WTC11 (cell line): ENCODE data around the gene ZNF366. TPM values are rescaled to one million over a fixed set of nuclear protein-coding genes. Genes with fewer than 3 reads are reported as not detected.

Experiments
- ATAC-seq: fragments of 200-7000 bp; cut with Tn5 transposase; 2 replicates; pipeline ENCODE4 v1.10.0; 2021; ENCODE audit warnings: mild to moderate bottlenecking, moderate library complexity
- CTCF ChIA-PET: fragments of 300-600 bp; sonication (Branson Sonifier 250); formaldehyde crosslinking; loops from one replicate; lab custom pipeline; 2021; ENCODE audit warnings: antibody characterized with exemption; lab: Charles Lee
- POLR2A ChIA-PET: fragments of 350-600 bp; sonication (Branson Sonifier 250); formaldehyde crosslinking; loops from one replicate; lab custom pipeline; 2021; ENCODE audit warnings: antibody characterized with exemption; lab: Charles Lee
- DNase-seq: peaks from one replicate; pipeline ENCODE4 v3.0.0; 2021; ENCODE audit warnings: low spot score
- H3K27ac Mint-ChIP-seq: 2 replicates; pipeline ENCODE4 v1.8.0; 2021; ENCODE audit warnings: mixed read lengths
- H3K27me3 Mint-ChIP-seq: 2 replicates; pipeline ENCODE4 v1.8.0; 2021; ENCODE audit warnings: low read depth, mild to moderate bottlenecking, moderate library complexity, mixed read lengths
- H3K36me3 Mint-ChIP-seq: 2 replicates; pipeline ENCODE4 v1.8.0; 2021; ENCODE audit warnings: mixed read lengths
- H3K4me1 Mint-ChIP-seq: 2 replicates; pipeline ENCODE4 v1.8.0; 2022; ENCODE audit warnings: mixed read lengths
- H3K4me3 Mint-ChIP-seq: 2 replicates; pipeline ENCODE4 v1.8.0; 2021; ENCODE audit warnings: mild to moderate bottlenecking, moderate library complexity, mixed read lengths
- H3K9me3 Mint-ChIP-seq: 2 replicates; pipeline ENCODE4 v1.8.0; 2021; ENCODE audit warnings: mixed read lengths
- ESRRA ChIP-seq: sonication (generic); formaldehyde crosslinking; IDR thresholded peaks from 2 replicates; pipeline ENCODE4 v1.8.1; 2022; ENCODE audit warnings: mild to moderate bottlenecking, missing genetic modification reagents, borderline replicate concordance
- IRF2 ChIP-seq: sonication (generic); formaldehyde crosslinking; IDR thresholded peaks from 2 replicates; pipeline ENCODE4 v1.8.0; 2022; ENCODE audit warnings: low read depth, missing genetic modification reagents, borderline replicate concordance
- MXD4 ChIP-seq: fragments of 250-450 bp; sonication (Bioruptor Pico); IDR thresholded peaks from 2 replicates; pipeline ENCODE4 v1.8.0; 2021; ENCODE audit warnings: mild to moderate bottlenecking, moderate library complexity, borderline replicate concordance
- NFATC4 ChIP-seq: fragments of 250-450 bp; sonication (Bioruptor Pico); IDR thresholded peaks from 2 replicates; pipeline ENCODE4 v1.9.0; 2021; ENCODE audit warnings: mild to moderate bottlenecking
- SMAD4 ChIP-seq: sonication (generic); formaldehyde crosslinking; IDR thresholded peaks from 2 replicates; pipeline ENCODE4 v1.8.0; 2022; ENCODE audit warnings: mild to moderate bottlenecking, missing genetic modification reagents
- ZNF219 ChIP-seq: sonication (generic); formaldehyde crosslinking; IDR thresholded peaks from 2 replicates; pipeline ENCODE4 v1.8.0; 2023; ENCODE audit warnings: missing genetic modification reagents, mild to moderate bottlenecking, borderline replicate concordance
- ZNF317 ChIP-seq: sonication (generic); formaldehyde crosslinking; IDR thresholded peaks from 2 replicates; pipeline ENCODE4 v1.8.1; 2023; ENCODE audit warnings: low read depth, mild to moderate bottlenecking, moderate library complexity, missing genetic modification reagents, borderline replicate concordance
- total RNA-seq: library from RNA; stranded (reverse); gene quantifications from 3 replicates; pipeline ENCODE4 v1.2.3, GENCODE V29; 2021
- TF ChIP-seq, protein P1 (sequence below): sonication (generic); formaldehyde crosslinking; IDR thresholded peaks from 2 replicates; pipeline ENCODE4 v1.8.1; 2022; ENCODE audit warnings: low read depth, mild to moderate bottlenecking, moderate library complexity, missing genetic modification reagents, borderline replicate concordance
- TF ChIP-seq, protein P2 (sequence below): sonication (generic); formaldehyde crosslinking; IDR thresholded peaks from 2 replicates; pipeline ENCODE4 v1.8.0; 2022; ENCODE audit warnings: mild to moderate bottlenecking, missing genetic modification reagents
- TF ChIP-seq, protein P3 (sequence below): sonication (generic); formaldehyde crosslinking; IDR thresholded peaks from 2 replicates; pipeline ENCODE4 v1.8.1; 2022; ENCODE audit warnings: low read depth, missing genetic modification reagents, borderline replicate concordance
- TF ChIP-seq, protein P4 (sequence below): sonication (generic); formaldehyde crosslinking; IDR thresholded peaks from 2 replicates; pipeline ENCODE4 v1.8.1; 2023; ENCODE audit warnings: mild to moderate bottlenecking, missing genetic modification reagents, borderline replicate concordance
- TF ChIP-seq, protein P5 (sequence below): sonication (generic); formaldehyde crosslinking; IDR thresholded peaks from 2 replicates; pipeline ENCODE4 v1.8.1; 2022; ENCODE audit warnings: mild to moderate bottlenecking, moderate library complexity, missing genetic modification reagents
- TF ChIP-seq, protein P6 (sequence below): fragments of 250-450 bp; sonication (Bioruptor Pico); conservative IDR thresholded peaks from 2 replicates; pipeline ENCODE4 v1.9.0; 2021; ENCODE audit warnings: mild to moderate bottlenecking

The ZNF366 gene
- total RNA-seq, 1 experiment from 2014 or later, result not detected

DNA sequence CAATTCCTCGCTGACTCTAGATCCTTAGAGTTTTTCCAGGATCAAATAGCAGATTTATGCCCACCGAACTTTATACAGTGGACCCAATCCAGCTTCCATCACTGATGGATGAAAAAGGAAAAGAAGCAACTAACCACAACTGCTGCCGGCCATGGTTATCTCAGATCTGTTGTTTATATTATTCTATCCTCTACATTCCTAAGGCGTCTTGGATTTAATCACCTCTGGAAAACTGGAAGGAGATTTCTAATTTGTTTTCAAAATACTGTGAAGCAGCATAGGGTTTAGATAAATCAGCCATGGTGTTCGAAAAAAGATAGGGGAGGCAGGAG is 663 bp upstream of the ZNF366 start (continued):
- TF ChIP-seq, protein P1, sequence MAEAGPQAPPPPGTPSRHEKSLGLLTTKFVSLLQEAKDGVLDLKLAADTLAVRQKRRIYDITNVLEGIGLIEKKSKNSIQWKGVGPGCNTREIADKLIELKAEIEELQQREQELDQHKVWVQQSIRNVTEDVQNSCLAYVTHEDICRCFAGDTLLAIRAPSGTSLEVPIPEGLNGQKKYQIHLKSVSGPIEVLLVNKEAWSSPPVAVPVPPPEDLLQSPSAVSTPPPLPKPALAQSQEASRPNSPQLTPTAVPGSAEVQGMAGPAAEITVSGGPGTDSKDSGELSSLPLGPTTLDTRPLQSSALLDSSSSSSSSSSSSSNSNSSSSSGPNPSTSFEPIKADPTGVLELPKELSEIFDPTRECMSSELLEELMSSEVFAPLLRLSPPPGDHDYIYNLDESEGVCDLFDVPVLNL, result no peak
- TF ChIP-seq ZNF219 (CRISPR knock-in tag), result no peak
- TF ChIP-seq IRF2 (CRISPR knock-in tag), result no peak

DNA sequence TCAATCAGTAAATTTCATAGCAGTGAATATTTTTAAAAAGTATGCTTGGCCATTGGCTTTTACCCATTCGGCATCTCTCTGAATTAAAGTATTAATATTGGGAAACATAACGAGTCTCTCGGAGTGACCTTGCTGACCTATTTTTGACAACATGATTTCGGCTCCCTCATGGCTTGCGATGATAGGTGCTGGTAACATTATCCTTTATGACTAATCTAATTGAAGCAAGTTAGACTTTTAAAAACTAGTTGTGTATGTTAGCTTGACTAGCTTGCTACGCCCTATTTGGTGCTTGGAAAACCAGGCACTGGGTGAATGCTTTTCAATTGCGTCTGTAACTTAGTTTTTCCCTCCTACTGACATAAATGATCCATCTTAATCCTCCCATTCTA is 1.1 kb downstream of the ZNF366 start:
- CTCF ChIA-PET, result interaction anchor here (1.3 kb wide), 1 partner anchor 21 kb away, joined by 3 read pairs; no protein-coding TSS in a partner anchor

More for the DNA sequence above, 1.1 kb downstream of the ZNF366 start:
- Mint-ChIP-seq H3K4me3 (no peak overlapping the region), H3K36me3 (no peaks in the 10 kb centered on the region), H3K27ac (no peak overlapping the region), H3K4me1 (peaks cover 46% of the 10 kb centered on the region), H3K9me3 (no peaks in the 10 kb centered on the region), H3K27me3 (no peaks in the 10 kb centered on the region)
- POLR2A ChIA-PET, result no interaction called here
- DNase-seq, result no peak
- ATAC-seq, result no peak
- TF ChIP-seq, protein P2, sequence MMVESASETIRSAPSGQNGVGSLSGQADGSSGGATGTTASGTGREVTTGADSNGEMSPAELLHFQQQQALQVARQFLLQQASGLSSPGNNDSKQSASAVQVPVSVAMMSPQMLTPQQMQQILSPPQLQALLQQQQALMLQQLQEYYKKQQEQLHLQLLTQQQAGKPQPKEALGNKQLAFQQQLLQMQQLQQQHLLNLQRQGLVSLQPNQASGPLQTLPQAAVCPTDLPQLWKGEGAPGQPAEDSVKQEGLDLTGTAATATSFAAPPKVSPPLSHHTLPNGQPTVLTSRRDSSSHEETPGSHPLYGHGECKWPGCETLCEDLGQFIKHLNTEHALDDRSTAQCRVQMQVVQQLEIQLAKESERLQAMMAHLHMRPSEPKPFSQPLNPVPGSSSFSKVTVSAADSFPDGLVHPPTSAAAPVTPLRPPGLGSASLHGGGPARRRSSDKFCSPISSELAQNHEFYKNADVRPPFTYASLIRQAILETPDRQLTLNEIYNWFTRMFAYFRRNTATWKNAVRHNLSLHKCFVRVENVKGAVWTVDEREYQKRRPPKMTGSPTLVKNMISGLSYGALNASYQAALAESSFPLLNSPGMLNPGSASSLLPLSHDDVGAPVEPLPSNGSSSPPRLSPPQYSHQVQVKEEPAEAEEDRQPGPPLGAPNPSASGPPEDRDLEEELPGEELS (CRISPR knock-in tag), result no peak
- TF ChIP-seq NFATC4 (no peak), ZNF317 (CRISPR knock-in tag) (no peak), ESRRA (no peak), MXD4 (no peak), SMAD4 (CRISPR knock-in tag) (no peak)
- TF ChIP-seq, protein P3, sequence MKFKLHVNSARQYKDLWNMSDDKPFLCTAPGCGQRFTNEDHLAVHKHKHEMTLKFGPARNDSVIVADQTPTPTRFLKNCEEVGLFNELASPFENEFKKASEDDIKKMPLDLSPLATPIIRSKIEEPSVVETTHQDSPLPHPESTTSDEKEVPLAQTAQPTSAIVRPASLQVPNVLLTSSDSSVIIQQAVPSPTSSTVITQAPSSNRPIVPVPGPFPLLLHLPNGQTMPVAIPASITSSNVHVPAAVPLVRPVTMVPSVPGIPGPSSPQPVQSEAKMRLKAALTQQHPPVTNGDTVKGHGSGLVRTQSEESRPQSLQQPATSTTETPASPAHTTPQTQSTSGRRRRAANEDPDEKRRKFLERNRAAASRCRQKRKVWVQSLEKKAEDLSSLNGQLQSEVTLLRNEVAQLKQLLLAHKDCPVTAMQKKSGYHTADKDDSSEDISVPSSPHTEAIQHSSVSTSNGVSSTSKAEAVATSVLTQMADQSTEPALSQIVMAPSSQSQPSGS, result no peak
- TF ChIP-seq, protein P4, sequence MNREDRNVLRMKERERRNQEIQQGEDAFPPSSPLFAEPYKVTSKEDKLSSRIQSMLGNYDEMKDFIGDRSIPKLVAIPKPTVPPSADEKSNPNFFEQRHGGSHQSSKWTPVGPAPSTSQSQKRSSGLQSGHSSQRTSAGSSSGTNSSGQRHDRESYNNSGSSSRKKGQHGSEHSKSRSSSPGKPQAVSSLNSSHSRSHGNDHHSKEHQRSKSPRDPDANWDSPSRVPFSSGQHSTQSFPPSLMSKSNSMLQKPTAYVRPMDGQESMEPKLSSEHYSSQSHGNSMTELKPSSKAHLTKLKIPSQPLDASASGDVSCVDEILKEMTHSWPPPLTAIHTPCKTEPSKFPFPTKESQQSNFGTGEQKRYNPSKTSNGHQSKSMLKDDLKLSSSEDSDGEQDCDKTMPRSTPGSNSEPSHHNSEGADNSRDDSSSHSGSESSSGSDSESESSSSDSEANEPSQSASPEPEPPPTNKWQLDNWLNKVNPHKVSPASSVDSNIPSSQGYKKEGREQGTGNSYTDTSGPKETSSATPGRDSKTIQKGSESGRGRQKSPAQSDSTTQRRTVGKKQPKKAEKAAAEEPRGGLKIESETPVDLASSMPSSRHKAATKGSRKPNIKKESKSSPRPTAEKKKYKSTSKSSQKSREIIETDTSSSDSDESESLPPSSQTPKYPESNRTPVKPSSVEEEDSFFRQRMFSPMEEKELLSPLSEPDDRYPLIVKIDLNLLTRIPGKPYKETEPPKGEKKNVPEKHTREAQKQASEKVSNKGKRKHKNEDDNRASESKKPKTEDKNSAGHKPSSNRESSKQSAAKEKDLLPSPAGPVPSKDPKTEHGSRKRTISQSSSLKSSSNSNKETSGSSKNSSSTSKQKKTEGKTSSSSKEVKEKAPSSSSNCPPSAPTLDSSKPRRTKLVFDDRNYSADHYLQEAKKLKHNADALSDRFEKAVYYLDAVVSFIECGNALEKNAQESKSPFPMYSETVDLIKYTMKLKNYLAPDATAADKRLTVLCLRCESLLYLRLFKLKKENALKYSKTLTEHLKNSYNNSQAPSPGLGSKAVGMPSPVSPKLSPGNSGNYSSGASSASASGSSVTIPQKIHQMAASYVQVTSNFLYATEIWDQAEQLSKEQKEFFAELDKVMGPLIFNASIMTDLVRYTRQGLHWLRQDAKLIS, result no peak
- TF ChIP-seq, protein P5, sequence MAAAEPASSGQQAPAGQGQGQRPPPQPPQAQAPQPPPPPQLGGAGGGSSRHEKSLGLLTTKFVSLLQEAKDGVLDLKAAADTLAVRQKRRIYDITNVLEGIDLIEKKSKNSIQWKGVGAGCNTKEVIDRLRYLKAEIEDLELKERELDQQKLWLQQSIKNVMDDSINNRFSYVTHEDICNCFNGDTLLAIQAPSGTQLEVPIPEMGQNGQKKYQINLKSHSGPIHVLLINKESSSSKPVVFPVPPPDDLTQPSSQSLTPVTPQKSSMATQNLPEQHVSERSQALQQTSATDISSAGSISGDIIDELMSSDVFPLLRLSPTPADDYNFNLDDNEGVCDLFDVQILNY (CRISPR knock-in tag), result no peak
- TF ChIP-seq, protein P6, sequence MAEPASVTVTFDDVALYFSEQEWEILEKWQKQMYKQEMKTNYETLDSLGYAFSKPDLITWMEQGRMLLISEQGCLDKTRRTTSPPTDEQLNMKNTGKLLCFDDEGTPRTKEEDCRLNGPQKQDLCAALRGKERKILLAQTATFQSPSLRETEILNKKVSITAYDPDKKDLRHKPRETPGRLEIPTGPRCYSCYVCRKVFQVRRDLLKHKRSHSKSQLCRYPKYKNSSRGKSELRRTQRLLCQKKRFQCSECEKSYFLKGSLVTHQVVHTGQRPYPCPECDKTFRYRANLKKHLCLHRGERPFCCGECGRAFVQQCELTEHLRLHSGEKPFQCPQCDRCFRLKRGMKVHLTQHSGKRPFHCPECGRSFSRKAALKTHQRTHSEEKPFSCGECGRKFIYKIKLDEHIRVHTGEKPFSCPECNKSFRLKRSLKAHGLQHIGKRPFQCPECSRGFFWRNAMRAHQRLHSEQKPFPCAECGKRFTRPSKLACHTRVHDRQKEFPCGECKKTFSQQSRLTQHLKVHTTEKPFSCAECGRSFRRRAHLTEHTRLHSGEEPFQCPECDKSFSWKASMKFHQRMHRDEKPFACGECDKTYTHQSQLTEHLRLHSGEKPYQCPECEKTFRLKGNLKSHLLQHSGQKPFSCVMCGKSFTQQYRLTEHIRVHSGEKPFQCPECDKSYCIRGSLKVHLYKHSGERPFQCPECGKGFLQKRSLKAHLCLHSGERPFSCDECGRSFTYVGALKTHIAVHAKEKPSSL (CRISPR knock-in tag), result no peak
